Upper lobe of left lung (tissue), 4 donors: ENCODE measurements around the gene PLA2G15.

Experiments used
- CTCF ChIP-seq, 6 experiments: fragments of 450-650 bp in 4 of 6; fragments of 200-600 bp in 2 of 6; sonication (generic) in 2 of 6; IDR thresholded peaks; one replicate each; pipeline ENCODE4 v1.5.1; 2016 to 2019; ENCODE audit warnings: antibody characterized with exemption in 6 of 6
- EP300 ChIP-seq, 4 donors: sonication (generic); formaldehyde crosslinking; IDR thresholded peaks; one replicate each; pipeline ENCODE4 v1.5.1; 2017; ENCODE audit warnings: antibody characterized with exemption in 4 of 4, control low read depth in 2 of 4
- POLR2A ChIP-seq, 4 donors: fragments of 450-650 bp; IDR thresholded peaks; one replicate each; pipeline ENCODE4 v1.5.1; 2016 to 2017; ENCODE audit warnings: antibody characterized with exemption in 4 of 4, mild to moderate bottlenecking in 2 of 4
- POLR2AphosphoS5 ChIP-seq, 2 donors: sonication (generic); formaldehyde crosslinking; IDR thresholded peaks; one replicate each; pipeline ENCODE4 v1.5.1; 2017; ENCODE audit warnings: antibody characterized with exemption in 2 of 2

GRCh38 chr16:68265078-68265920 is 20.1 kb downstream of the PLA2G15 start:
- TF ChIP-seq CTCF (IDR thresholded peaks at IDR 0.05) (no peak), POLR2AphosphoS5 (IDR thresholded peaks at IDR 0.05) (peak; percentile 46 to 67), POLR2A (IDR thresholded peaks at IDR 0.05) (peak in 2 of 4 donors; percentile 45 to 47), EP300 (IDR thresholded peaks at IDR 0.05) (peak in 1 of 4 donors; percentile 79)
